COLO829 (cell line): ENCODE results near the gene ZBTB45.

Experiments used
- DNase-seq: peaks from one replicate; pipeline ENCODE4 v3.0.0; 2012; ENCODE audit warnings: low spot score

ZBTB45 gene

GRCh38 chr19:58538257-58539168, 18.9 kb upstream of the ZBTB45 start:
- DNase-seq: no peak

GRCh38 chr19:58536852-58537798, 17.5 kb upstream of the ZBTB45 start:
- DNase-seq: no peak

- DNase-seq: no peak
Observed at GRCh38 chr19:58535857-58536256, 16.2 kb upstream of the ZBTB45 start.

- DNase-seq: no peak
Observed at GRCh38 chr19:58531034-58531840, 11.6 kb upstream of the ZBTB45 start.

- no peak for DNase-seq
Observed at GRCh38 chr19:58529405-58529804, 9.8 kb upstream of the ZBTB45 start.

GRCh38 chr19:58522709-58523108, 3.1 kb upstream of the ZBTB45 start:
- no peak for DNase-seq

GRCh38 chr19:58521651-58522050, 2.0 kb upstream of the ZBTB45 start:
- DNase-seq: no peak

- DNase-seq: no peak
Observed at GRCh38 chr19:58520257-58520599, 618 bp upstream of the ZBTB45 start.

GRCh38 chr19:58519087-58519354, 589 bp downstream of the ZBTB45 start:
- DNase-seq: peak; percentile 51

GRCh38 chr19:58518256-58519086, 1.1 kb downstream of the ZBTB45 start:
- DNase-seq: no peak

- DNase-seq: no peak
Observed at GRCh38 chr19:58516964-58517833, 2.4 kb downstream of the ZBTB45 start.

- DNase-seq: no peak
Observed at GRCh38 chr19:58516246-58516836, 3.3 kb downstream of the ZBTB45 start.

GRCh38 chr19:58515259-58515658, 4.4 kb downstream of the ZBTB45 start:
- DNase-seq: no peak

- DNase-seq: no peak
Observed at GRCh38 chr19:58514564-58515022, 5.0 kb downstream of the ZBTB45 start.

- peak; percentile 85 for DNase-seq
Observed at GRCh38 chr19:58513694-58514563, 5.7 kb downstream of the ZBTB45 start.

GRCh38 chr19:58513213-58513693, 6.4 kb downstream of the ZBTB45 start:
- no peak for DNase-seq

- no peak for DNase-seq
Observed at GRCh38 chr19:58511353-58512208, 8.0 kb downstream of the ZBTB45 start, which contains the start of gene SLC27A5. Gene SLC27A5, minus strand, starts transcription at chr19:58511992. Its CDS starts 37 bp downstream, at chr19:58511955.
